AG04449 (cell line): ENCODE results near the gene MAST4.

Experiments used
- CTCF ChIA-PET: fragments of 350-600 bp; formaldehyde crosslinking; extraction: SDS; loops from one replicate; lab custom pipeline; 2021; ENCODE audit warnings: antibody characterized with exemption; lab: Yijun Ruan, JAX
- POLR2A ChIA-PET: fragments of 400-600, 350-600 bp; formaldehyde crosslinking; extraction: SDS; loops from one replicate; lab custom pipeline; 2020; ENCODE audit warnings: antibody characterized with exemption, inconsistent platforms; lab: Yijun Ruan, JAX
- DNase-seq: peaks from one replicate; pipeline ENCODE4 v3.0.0-alpha.2; 2010; ENCODE audit warnings: low read depth, low spot score
- H3K4me3 ChIP-seq: 2 replicates; pipeline ENCODE4 v1.5.1; 2011; ENCODE audit warnings: low read depth, mild to moderate bottlenecking, control low read depth, low read length
- CTCF ChIP-seq: IDR thresholded peaks from one replicate; pipeline ENCODE4 v1.5.1; 2011; ENCODE audit warnings: mild to moderate bottlenecking, moderate library complexity, low read length, control low read depth, inconsistent platforms; ENCODE audit not compliant: insufficient read depth; ENCODE audit errors: missing control alignments

MAST4 gene

GRCh38 chr5:66994790-66995189 lies 398.6 kb downstream of the MAST4 start:
- TF ChIP-seq CTCF: no peak
- ChIA-PET POLR2A (no interaction called here), CTCF (interaction anchor here (0.6 to 3.1 kb wide), 3 partner anchors 22 to 213 kb away, joined by 3 to 13 read pairs (median 3); no protein-coding TSS in a partner anchor)
- DNase-seq: no peak
- no peak overlapping the region for H3K4me3 ChIP-seq

- H3K4me3 ChIP-seq: no peak overlapping the region
- CTCF ChIA-PET: interaction anchor here (6.0 kb wide), 1 partner anchor 13 kb away, joined by 59 read pairs; no protein-coding TSS in a partner anchor
- no peak for DNase-seq
- POLR2A ChIA-PET: no interaction called here
- TF ChIP-seq CTCF: no peak
Observed at GRCh38 chr5:67000794-67001475, 404.7 kb downstream of the MAST4 start.

GRCh38 chr5:67002832-67003684 lies 406.9 kb downstream of the MAST4 start:
- CTCF ChIA-PET: interaction anchor here (0.7 to 6.0 kb wide), 2 partner anchors 13 to 15 kb away, joined by 3 to 59 read pairs; no protein-coding TSS in a partner anchor
- POLR2A ChIA-PET: interaction anchor here (1.0 kb wide), 1 partner anchor 30 kb away, joined by 3 read pairs; no protein-coding TSS in a partner anchor

GRCh38 chr5:67003685-67003934 lies 407.4 kb downstream of the MAST4 start:
- POLR2A ChIA-PET: interaction anchor here (0.8 kb wide), 1 partner anchor 15 kb away, joined by 3 read pairs; no protein-coding TSS in a partner anchor
- no peak for TF ChIP-seq CTCF
- CTCF ChIA-PET: interaction anchor here (6.0 kb wide), 1 partner anchor 16 kb away, joined by 59 read pairs; no protein-coding TSS in a partner anchor
- H3K4me3 ChIP-seq: peak overlapping the region; percentile 64
- no peak for DNase-seq

More at GRCh38 chr5:67002832-67003684, 406.9 kb downstream of the MAST4 start:
- no peak for TF ChIP-seq CTCF
- H3K4me3 ChIP-seq: no peak overlapping the region
- no peak for DNase-seq

GRCh38 chr5:67003935-67004729 lies 407.9 kb downstream of the MAST4 start:
- ChIA-PET POLR2A (interaction anchor here (0.8 to 0.9 kb wide), 3 partner anchors 14 to 44 kb away, joined by 3 read pairs; no protein-coding TSS in a partner anchor), CTCF (interaction anchor here (0.9 to 6.0 kb wide), 5 partner anchors 12 to 152 kb away, joined by 3 to 59 read pairs (median 3); no protein-coding TSS in a partner anchor)
- TF ChIP-seq CTCF: no peak
- peak overlapping the region; percentile 64 for H3K4me3 ChIP-seq
- DNase-seq: peak; percentile 67
